ENCODE measurements around the gene PARN.
A peak's percentile ranks its signal among the peaks of the same experiment; 100 is the strongest.

Gene PARN

GRCh38 chr16:14629919-14630619 lies at the start of gene PARN (continued):
- peak; percentile 90 for TF ChIP-seq ZNF692 (tag by site-specific recombination; IDR thresholded peaks at IDR 0.05)
- no peak; the same call in 1 of the 2 replicates for TF ChIP-seq GLIS1 (tag by site-specific recombination; IDR thresholded peaks at IDR 0.05)
- TF ChIP-seq REPIN1 (tag by site-specific recombination; IDR thresholded peaks at IDR 0.05; ENCODE audit: low read depth) = 0 out of 2 replicates have a peak, but pooled peaks have one; percentile 53
- TF ChIP-seq ZNF266 (tag by site-specific recombination; IDR thresholded peaks at IDR 0.05; ENCODE audit: low read depth) = no peak
- TF ChIP-seq ZNF621 (tag by site-specific recombination; IDR thresholded peaks at IDR 0.05) = no peak
- peak; percentile 80 for TF ChIP-seq ZFP69B (tag by site-specific recombination; IDR thresholded peaks at IDR 0.05)
- no peak for TF ChIP-seq ZNF221 (tag by site-specific recombination; IDR thresholded peaks at IDR 0.05; ENCODE audit: borderline replicate concordance)
- peak; percentile 79 for TF ChIP-seq ZXDB (tag by site-specific recombination; IDR thresholded peaks at IDR 0.05)
- TF ChIP-seq ZNF324 (tag by site-specific recombination; IDR thresholded peaks at IDR 0.05) = no peak; the same call in 1 of the 2 replicates
- no peak for TF ChIP-seq ZNF394 (tag by site-specific recombination; IDR thresholded peaks at IDR 0.05; ENCODE audit: borderline replicate concordance)
- peak; percentile 87 for TF ChIP-seq ZFP37 (tag by site-specific recombination; IDR thresholded peaks at IDR 0.05)
- no peak for TF ChIP-seq ZNF350 (tag by site-specific recombination; IDR thresholded peaks at IDR 0.05)
- peak; percentile 69; the same call in 1 of the 2 replicates for TF ChIP-seq ZNF501 (tag by site-specific recombination; IDR thresholded peaks at IDR 0.05)
- TF ChIP-seq ZNF341 (tag by site-specific recombination; IDR thresholded peaks at IDR 0.05; ENCODE audit: low read depth) = peak; percentile 68
- TF ChIP-seq ZNF660 (tag by site-specific recombination; IDR thresholded peaks at IDR 0.05) = peak; percentile 84
- TF ChIP-seq ZNF449 (tag by site-specific recombination; IDR thresholded peaks at IDR 0.05) = peak; percentile 10; the same call in 1 of the 2 replicates
- TF ChIP-seq ZBTB11 (tag by site-specific recombination; conservative IDR thresholded peaks at IDR 0.05; ENCODE audit: low read depth) = peak; percentile 87
- TF ChIP-seq ZBTB20 (tag by site-specific recombination; IDR thresholded peaks at IDR 0.05) = peak; percentile 56; the same call in 1 of the 2 replicates
- TF ChIP-seq SP3 (tag by site-specific recombination; IDR thresholded peaks at IDR 0.05) = peak; percentile 78
- TF ChIP-seq ZNF560 (tag by site-specific recombination; IDR thresholded peaks at IDR 0.05; ENCODE audit: borderline replicate concordance) = no peak
- TF ChIP-seq REST (tag by site-specific recombination; IDR thresholded peaks at IDR 0.05) = peak; percentile 54; the same call in 1 of the 2 replicates
- no peak for TF ChIP-seq ZNF184 (tag by site-specific recombination; IDR thresholded peaks at IDR 0.05)
- TF ChIP-seq ZNF366 (tag by site-specific recombination; conservative IDR thresholded peaks at IDR 0.05) = no peak
- peak; percentile 32; the same call in 1 of the 2 replicates for TF ChIP-seq YY2 (tag by site-specific recombination; IDR thresholded peaks at IDR 0.05)
- TF ChIP-seq ZBTB17 (tag by site-specific recombination; IDR thresholded peaks at IDR 0.05) = no peak
- 0 out of 2 replicates have a peak, but pooled peaks have one; percentile 24 for TF ChIP-seq PRDM10 (tag by site-specific recombination; IDR thresholded peaks at IDR 0.05)

Data from HEK293 (cell line).